ENCODE data around the gene GPRIN1. TPM values are rescaled to one million over a fixed set of nuclear protein-coding genes. Genes with fewer than 3 reads are reported as not detected.
A peak's percentile ranks its signal among the peaks of the same experiment; 100 is the strongest.
"Not testable (repeated sequence)": the region's sequence is repeated elsewhere in the genome, so short reads cannot be mapped to it uniquely, and the experiment has no call there.

The GPRIN1 gene
- total and polyA plus RNA-seq, 2 of the 4 experiments (the other 2 are of a cell fraction), result 3.0 to 4.7 TPM

- H3K4me2 ChIP-seq (ENCODE audit: low read depth, low read length); POLR2A ChIA-PET (ENCODE audit: unreplicated experiment); H3K36me3 ChIP-seq (ENCODE audit: control insufficient read depth, insufficient read depth, low read length); intact Hi-C loops (cut with micrococcal nuclease); dilution Hi-C loops (cut with HindIII; ENCODE audit: low sequenced_read_pairs, unreplicated experiment); H3K4ac ChIP-seq (ENCODE audit: low read depth, low read length); H3K27me3 ChIP-seq (ENCODE audit: control insufficient read depth, insufficient read depth, low read length); H3K9ac ChIP-seq (ENCODE audit: low read depth, low read length); H2BK120ac ChIP-seq (ENCODE audit: low read depth, low read length); H3K23ac ChIP-seq (ENCODE audit: low read depth, low read length); H4K91ac ChIP-seq (ENCODE audit: insufficient read depth, low read depth, low read length); H3K27ac ChIP-seq (ENCODE audit: insufficient read depth, low read length); H4K8ac ChIP-seq (ENCODE audit: low read depth in 2 of 2, low read length in 2 of 2); H4K20me1 ChIP-seq (ENCODE audit: insufficient read depth, low read length); H3K9me3 ChIP-seq (ENCODE audit: control insufficient read depth, insufficient read depth, low read length); H3K18ac ChIP-seq (ENCODE audit: low read depth, low read length); H3K14ac ChIP-seq (replicated peaks; ENCODE audit: low read depth, low read length); CTCF ChIA-PET; H2AK5ac ChIP-seq (ENCODE audit: low read depth, low read length); H2BK20ac ChIP-seq (ENCODE audit: low read depth, low read length); H2AK9ac ChIP-seq (replicated peaks; ENCODE audit: low read depth, low read length, poor library complexity); H3K4me3 ChIP-seq (ENCODE audit: insufficient read depth, low read depth, low read length); H2BK15ac ChIP-seq (ENCODE audit: low read depth, low read length); H3K4me1 ChIP-seq (ENCODE audit: control insufficient read depth, insufficient read depth, low read length); H3K56ac ChIP-seq (ENCODE audit: extremely low read depth, insufficient read depth, low read length); H2AFZ ChIP-seq (replicated peaks; ENCODE audit: low read length, poor library complexity); H3K79me1 ChIP-seq (ENCODE audit: low read depth in 1 of 2, low read length in 2 of 2); H3K9me1 ChIP-seq (ENCODE audit: insufficient read depth, low read length); in situ Hi-C loops (cut with MboI; ENCODE audit: low sequenced_read_pairs); H2BK5ac ChIP-seq (ENCODE audit: low read depth, low read length, poor library complexity, severe bottlenecking); BruUV-seq (replicated peaks); H4K5ac ChIP-seq (ENCODE audit: low read depth, low read length): not testable (repeated sequence)
- WGBS, 2 experiments (ENCODE audit: extremely low coverage in 2 of 2, insufficient read length in 1 of 2), result 94% methylated on average over 13 of the region's 19 CpGs; no CpG with 5 or more reads in 1 of the 2 experiments
- peak; percentile 78 for ATAC-seq (ENCODE audit: low read depth)
- DNase-seq, result peak; percentile 27
Measured at GRCh38 chr5:176599749-176600430, 10.1 kb downstream of the GPRIN1 start.

Data from IMR-90 (cell line).